COLO668 (cell line): ENCODE data around the gene MS4A10.

Experiments
- DNase-seq: peaks from one replicate; lab custom pipeline; 2025; ENCODE audit not compliant: unreplicated experiment; lab: John Stamatoyannopoulos, UW

MS4A10 gene

DNA sequence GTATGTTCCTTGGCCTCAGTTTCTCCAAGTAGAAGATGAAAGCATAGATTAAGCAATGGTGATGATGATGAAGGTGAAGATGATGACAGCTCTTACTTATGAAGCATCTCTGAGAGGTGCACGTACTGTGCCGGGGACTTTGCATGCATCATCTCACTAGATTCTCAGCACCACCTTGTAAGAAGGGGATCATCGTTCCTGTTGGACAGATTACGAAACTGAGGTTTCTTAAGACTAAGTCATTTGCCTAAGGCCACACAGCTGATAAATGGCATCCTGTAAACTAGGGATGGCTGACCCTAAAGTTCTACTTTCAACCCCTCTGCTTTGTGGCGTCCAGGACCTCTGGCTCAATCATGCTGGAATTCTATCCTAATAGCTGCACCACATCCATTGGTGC is 19.8 kb upstream of the MS4A10 start:
- DNase-seq, result no peak

- no peak for DNase-seq
Measured at GRCh38 chr11:60766547-60766946, 18.6 kb upstream of the MS4A10 start.

GRCh38 chr11:60767388-60767811 is 17.7 kb upstream of the MS4A10 start:
- no peak for DNase-seq

DNA sequence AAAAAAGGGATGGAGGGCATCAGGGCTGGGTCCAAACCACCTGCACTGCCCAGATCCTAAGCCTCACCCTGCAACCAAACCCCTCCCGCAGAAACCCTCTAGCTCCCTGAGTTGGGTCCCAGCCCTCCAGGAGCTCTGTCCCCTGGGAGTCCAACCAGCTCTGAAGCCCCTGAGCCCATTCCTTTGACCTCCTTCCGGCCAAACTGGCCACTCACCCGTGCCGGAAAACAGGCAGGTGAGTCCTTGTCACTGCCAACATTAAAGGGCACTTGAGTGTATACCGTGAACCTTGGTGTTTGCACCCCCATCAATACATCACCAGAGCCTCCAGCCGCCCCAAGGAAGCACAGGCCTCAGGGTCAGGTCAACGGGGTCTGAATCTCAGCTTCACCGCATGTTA is 16.9 kb upstream of the MS4A10 start:
- DNase-seq, result no peak

DNA sequence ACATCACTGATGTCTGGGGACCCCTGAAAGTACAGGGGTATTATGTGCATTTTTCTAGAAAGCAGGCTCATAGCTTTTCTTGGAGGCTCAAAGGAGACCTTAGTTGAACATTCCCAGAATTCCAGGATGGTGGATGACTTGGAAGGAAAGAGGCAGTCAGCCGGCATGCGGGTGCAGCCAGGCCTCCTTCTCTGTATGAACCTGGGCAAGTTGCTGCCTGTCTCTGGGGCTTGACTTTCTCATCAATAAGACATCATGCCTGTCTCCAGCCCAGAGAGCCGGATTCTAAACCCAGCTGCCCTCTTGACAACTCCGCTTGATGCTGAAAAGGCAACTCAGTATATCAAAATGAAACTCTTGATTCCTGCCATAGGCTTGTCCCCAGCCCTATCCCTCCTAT is 15.9 kb upstream of the MS4A10 start:
- DNase-seq, result no peak

DNA sequence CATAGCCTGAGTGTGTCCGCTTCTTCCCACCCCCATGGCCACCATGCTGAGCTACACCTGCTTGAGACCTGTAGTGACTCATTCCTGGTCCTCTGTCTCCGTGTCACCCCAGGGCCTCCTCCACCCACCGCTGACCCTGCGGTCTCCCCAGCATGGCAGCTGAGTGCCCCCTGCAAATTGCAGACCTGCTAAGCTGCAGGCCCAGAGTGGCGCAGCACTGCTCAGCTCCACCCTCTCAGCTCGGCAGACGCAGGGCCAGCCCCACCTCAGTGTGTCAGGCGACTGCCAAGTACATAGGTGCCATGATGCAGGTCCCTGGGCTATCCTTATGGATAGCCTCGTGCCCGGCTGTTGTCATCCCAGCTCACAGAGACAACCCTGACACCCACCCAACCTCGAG is 15.3 kb upstream of the MS4A10 start:
- DNase-seq, result no peak

- no peak for DNase-seq
Measured at GRCh38 chr11:60771146-60771545, 14.0 kb upstream of the MS4A10 start.

GRCh38 chr11:60771879-60772525 is 13.1 kb upstream of the MS4A10 start:
- no peak for DNase-seq

GRCh38 chr11:60772666-60773065 is 12.5 kb upstream of the MS4A10 start:
- DNase-seq, result no peak

GRCh38 chr11:60774726-60775125 is 10.4 kb upstream of the MS4A10 start:
- DNase-seq, result no peak

- peak; percentile 82 for DNase-seq
Measured at GRCh38 chr11:60775420-60775961, 9.6 kb upstream of the MS4A10 start.

- no peak for DNase-seq
Measured at GRCh38 chr11:60776167-60776566, 9.0 kb upstream of the MS4A10 start.

GRCh38 chr11:60777106-60777505 is 8.0 kb upstream of the MS4A10 start:
- no peak for DNase-seq

- DNase-seq, result no peak
Measured at GRCh38 chr11:60777572-60777971, 7.6 kb upstream of the MS4A10 start.

GRCh38 chr11:60780065-60780464 is 5.1 kb upstream of the MS4A10 start:
- no peak for DNase-seq

GRCh38 chr11:60780774-60781173 is 4.4 kb upstream of the MS4A10 start:
- no peak for DNase-seq

DNA sequence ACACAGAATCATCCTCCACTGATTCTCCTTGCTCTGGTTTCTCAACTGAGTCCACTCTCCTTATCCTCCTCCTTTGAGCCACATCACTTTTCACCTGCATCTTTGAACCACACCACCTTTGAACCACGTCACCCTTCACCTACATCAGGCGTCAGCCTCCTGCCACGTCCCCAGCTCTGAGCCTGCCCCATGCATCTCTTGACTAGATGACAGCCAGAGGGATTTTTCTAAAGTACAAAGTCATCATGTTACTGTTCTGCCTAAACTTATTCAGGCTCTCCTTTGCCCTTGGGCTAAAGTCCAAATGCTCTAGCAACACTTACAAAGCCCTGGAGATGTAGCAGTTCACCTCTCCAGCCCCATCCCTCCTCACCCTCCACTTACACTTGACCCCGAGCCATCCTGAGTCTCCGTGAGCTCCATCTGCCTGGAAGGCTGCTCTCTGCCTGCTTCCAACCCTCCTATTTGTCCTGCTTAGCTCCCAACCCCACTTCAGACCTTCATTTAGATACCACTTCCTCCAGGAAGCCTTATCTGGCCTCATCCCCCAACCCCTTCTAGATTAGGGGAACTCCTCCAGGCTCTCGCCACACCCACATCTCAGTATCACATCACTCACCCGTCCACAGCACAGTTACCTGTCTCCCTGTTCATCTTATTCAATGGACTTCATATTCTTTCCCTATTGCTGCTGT is 3.7 kb upstream of the MS4A10 start:
- no peak for DNase-seq

DNA sequence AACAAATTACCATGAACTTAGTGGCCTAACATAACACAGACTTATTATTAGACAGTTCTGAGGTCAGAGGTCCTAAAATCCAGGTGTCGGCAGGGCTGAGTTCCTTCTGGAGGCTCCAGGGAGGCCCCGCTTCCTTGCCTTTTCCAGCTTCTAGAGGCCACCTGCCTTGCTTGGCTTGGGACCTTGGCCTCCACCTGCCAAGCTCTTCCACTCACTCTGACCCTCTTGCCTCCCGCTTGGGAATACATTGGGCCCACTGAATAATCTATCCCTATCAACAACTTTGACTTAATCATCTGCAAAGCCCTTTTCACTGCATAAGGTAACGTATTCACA is 3.2 kb upstream of the MS4A10 start:
- DNase-seq, result no peak

DNA sequence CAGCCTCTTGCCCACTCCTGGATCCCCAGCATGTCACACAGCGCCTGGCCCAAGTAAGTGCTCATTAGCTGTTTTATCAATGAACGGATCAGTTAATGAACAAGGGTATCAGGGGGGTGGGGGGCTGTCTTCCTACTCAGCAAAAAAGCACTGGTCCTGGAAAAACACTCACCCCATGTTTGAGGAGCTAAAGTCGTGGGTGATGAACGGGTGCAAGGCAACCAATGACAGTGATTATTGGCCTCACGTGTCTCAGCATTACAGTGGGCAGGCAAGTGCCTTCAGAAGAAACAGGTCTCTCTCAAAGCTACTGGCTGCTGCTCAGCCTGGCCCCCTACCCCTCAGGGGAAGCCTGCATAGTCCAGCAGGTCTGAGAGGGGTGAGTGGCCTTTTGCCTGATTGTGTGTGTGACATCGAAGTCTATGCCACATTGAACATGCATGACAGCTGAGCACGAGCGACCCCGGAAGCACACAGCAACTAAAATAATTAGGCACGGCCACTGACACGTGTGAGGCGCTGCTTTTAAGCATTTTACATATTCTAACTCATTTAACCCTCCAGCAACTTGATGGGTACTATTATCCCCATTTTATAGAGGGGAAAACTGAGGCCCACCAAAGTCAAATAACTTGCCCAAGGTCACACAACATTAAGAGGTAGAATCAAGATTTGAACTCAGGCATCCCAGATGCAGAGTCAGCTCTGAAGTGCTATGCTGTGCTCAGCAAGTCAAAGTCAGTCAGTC is 2.6 kb upstream of the MS4A10 start:
- no peak for DNase-seq

GRCh38 chr11:60783141-60783484 is 2.0 kb upstream of the MS4A10 start:
- no peak for DNase-seq

- no peak for DNase-seq
Measured at GRCh38 chr11:60783911-60784310, 1.2 kb upstream of the MS4A10 start.

DNA sequence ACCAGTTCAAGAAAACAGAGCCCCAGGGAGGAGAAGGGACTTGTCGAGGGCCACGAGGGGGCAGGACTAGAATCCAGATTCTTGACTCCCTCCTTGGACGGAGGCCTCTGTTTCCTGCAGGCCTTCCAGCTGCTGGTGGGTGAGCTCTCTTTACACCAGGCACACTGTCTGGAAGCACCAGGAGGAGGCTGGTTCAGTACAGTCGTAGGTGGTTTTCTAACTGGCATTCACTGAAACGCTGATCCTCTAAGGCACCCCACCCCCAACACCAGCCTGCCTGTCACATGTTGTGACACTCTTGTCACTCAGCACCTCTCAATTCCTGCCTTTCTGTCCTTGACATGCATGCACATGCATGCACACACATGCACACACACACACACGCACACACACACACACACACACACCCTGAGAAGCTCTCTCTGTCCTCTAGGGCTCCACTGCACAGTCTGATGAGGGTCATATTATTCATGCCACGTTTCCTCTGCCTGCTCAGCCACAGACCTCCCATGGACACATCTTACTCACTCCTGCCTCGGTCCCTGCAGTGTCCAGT is 751 bp downstream of the MS4A10 start:
- no peak for DNase-seq
